A673 (cell line): ENCODE data around the gene JUP. TPM values are rescaled to one million over a fixed set of nuclear protein-coding genes. Genes with fewer than 3 reads are reported as not detected.

Experiments
- BruUV-seq: library from RNA; stranded (reverse); fragments of 400-500 nt; replicated peaks from 2 replicates; lab custom pipeline; 2021; lab: Mats Ljungman, UMichigan
- CTCF ChIA-PET: fragments of 300-600 bp; sonication (Branson Sonifier 250); formaldehyde crosslinking; loops from one replicate; lab custom pipeline; 2022; ENCODE audit warnings: antibody characterized with exemption; lab: Charles Lee
- POLR2A ChIA-PET: fragments of 300-600 bp; sonication (Branson Sonifier 250); formaldehyde crosslinking; loops from one replicate; lab custom pipeline; 2022; ENCODE audit warnings: antibody characterized with exemption; ENCODE audit not compliant: low non-redundant PET; lab: Charles Lee
- DNase-seq: peaks from one replicate; pipeline ENCODE4 v3.0.0-alpha.2; 2015; ENCODE audit warnings: low spot score
- H3K27ac ChIP-seq: fragments of 200-600 bp; sonication (generic); 2 replicates; pipeline ENCODE4 v1.5.1; 2016; ENCODE audit warnings: mixed run types, low read depth, mild to moderate bottlenecking, mixed read lengths, antibody characterized with exemption, low read length; ENCODE audit not compliant: poor library complexity, severe bottlenecking
- H3K27me3 ChIP-seq: fragments of 200-600 bp; sonication (generic); replicated peaks from 2 replicates; pipeline ENCODE4 v1.6.1; 2017; ENCODE audit warnings: mixed run types, low read depth, mild to moderate bottlenecking, mixed read lengths, antibody characterized with exemption, low read length; ENCODE audit not compliant: insufficient read depth, poor library complexity
- H3K36me3 ChIP-seq: fragments of 200-600 bp; sonication (generic); 2 replicates; pipeline ENCODE4 v1.6.1; 2016; ENCODE audit warnings: mixed run types, mild to moderate bottlenecking, mixed read lengths, antibody characterized with exemption, low read length; ENCODE audit not compliant: insufficient read depth, poor library complexity, severe bottlenecking
- H3K4me1 ChIP-seq: fragments of 200-600 bp; sonication (generic); 2 replicates; pipeline ENCODE4 v1.6.1; 2017; ENCODE audit warnings: mixed run types, mild to moderate bottlenecking, mixed read lengths, antibody characterized with exemption, low read length; ENCODE audit not compliant: insufficient read depth, poor library complexity, severe bottlenecking
- H3K4me3 ChIP-seq: fragments of 200-600 bp; sonication (generic); 2 replicates; pipeline ENCODE4 v1.5.1; 2016; ENCODE audit warnings: low read depth, mixed run types, mild to moderate bottlenecking, mixed read lengths, low read length; ENCODE audit not compliant: poor library complexity, severe bottlenecking
- H3K9me3 ChIP-seq: fragments of 200-600 bp; sonication (generic); 2 replicates; pipeline ENCODE4 v1.6.1; 2016; ENCODE audit warnings: mixed run types, low read depth, mild to moderate bottlenecking, mixed read lengths, antibody characterized with exemption, low read length; ENCODE audit not compliant: poor library complexity, severe bottlenecking
- EZH2 ChIP-seq: fragments of 200-600 bp; sonication (generic); IDR thresholded peaks from 2 replicates; pipeline ENCODE4 v1.6.1; 2017; ENCODE audit warnings: borderline replicate concordance, low read depth, mild to moderate bottlenecking, mixed read lengths, antibody characterized with exemption, low read length; ENCODE audit not compliant: poor library complexity, severe bottlenecking
- intact Hi-C: fragments of 100-400 bp; cut with micrococcal nuclease; formaldehyde crosslinking; loops from one replicate; pipeline ENCODE4 v1.10.0; 2022; ENCODE audit not compliant: unreplicated experiment
- total RNA-seq: library from RNA; stranded (reverse); gene quantifications from 2 replicates; pipeline ENCODE4 v1.2.3, GENCODE V29; 2021
- TF ChIP-seq, protein P1 (sequence below): fragments of 300-800, 200-600 bp; sonication (generic); conservative IDR thresholded peaks from 2 replicates; pipeline ENCODE4 v1.5.1; 2017; ENCODE audit warnings: low read depth, mild to moderate bottlenecking, antibody characterized with exemption, low read length, moderate library complexity, mixed read lengths

JUP gene
- total RNA-seq, 1 experiment from 2014 or later = 15.7 TPM

- intact Hi-C loops = loop anchor here (10.0 kb wide), 1 partner anchor 150 kb away; no protein-coding TSS in a partner anchor
- TF ChIP-seq, protein P1, sequence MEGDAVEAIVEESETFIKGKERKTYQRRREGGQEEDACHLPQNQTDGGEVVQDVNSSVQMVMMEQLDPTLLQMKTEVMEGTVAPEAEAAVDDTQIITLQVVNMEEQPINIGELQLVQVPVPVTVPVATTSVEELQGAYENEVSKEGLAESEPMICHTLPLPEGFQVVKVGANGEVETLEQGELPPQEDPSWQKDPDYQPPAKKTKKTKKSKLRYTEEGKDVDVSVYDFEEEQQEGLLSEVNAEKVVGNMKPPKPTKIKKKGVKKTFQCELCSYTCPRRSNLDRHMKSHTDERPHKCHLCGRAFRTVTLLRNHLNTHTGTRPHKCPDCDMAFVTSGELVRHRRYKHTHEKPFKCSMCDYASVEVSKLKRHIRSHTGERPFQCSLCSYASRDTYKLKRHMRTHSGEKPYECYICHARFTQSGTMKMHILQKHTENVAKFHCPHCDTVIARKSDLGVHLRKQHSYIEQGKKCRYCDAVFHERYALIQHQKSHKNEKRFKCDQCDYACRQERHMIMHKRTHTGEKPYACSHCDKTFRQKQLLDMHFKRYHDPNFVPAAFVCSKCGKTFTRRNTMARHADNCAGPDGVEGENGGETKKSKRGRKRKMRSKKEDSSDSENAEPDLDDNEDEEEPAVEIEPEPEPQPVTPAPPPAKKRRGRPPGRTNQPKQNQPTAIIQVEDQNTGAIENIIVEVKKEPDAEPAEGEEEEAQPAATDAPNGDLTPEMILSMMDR = no peak
- peak; percentile 66 for TF ChIP-seq EZH2
- ChIA-PET POLR2A (no interaction called here), CTCF (no interaction called here)
- no peak within 1 kb of the TSS for H3K27ac ChIP-seq
- H3K27me3 ChIP-seq = peaks cover 26% of the 10 kb centered on the region
- peak within 1 kb of the TSS; percentile 39 for H3K4me3 ChIP-seq
- H3K36me3 ChIP-seq = no peaks in the 10 kb centered on the region
- H3K9me3 ChIP-seq = no peaks in the 10 kb centered on the region
- no peaks in the 10 kb centered on the region for H3K4me1 ChIP-seq
- BruUV-seq = no TSS peak
- DNase-seq = peak; percentile 9
Measured at GRCh38 chr17:41734139-41734948, 52.2 kb downstream of the JUP start, which contains the start of gene HAP1. Gene HAP1, minus strand, starts transcription at chr17:41734643. Its CDS starts 9 bp downstream, at chr17:41734634.

DNA sequence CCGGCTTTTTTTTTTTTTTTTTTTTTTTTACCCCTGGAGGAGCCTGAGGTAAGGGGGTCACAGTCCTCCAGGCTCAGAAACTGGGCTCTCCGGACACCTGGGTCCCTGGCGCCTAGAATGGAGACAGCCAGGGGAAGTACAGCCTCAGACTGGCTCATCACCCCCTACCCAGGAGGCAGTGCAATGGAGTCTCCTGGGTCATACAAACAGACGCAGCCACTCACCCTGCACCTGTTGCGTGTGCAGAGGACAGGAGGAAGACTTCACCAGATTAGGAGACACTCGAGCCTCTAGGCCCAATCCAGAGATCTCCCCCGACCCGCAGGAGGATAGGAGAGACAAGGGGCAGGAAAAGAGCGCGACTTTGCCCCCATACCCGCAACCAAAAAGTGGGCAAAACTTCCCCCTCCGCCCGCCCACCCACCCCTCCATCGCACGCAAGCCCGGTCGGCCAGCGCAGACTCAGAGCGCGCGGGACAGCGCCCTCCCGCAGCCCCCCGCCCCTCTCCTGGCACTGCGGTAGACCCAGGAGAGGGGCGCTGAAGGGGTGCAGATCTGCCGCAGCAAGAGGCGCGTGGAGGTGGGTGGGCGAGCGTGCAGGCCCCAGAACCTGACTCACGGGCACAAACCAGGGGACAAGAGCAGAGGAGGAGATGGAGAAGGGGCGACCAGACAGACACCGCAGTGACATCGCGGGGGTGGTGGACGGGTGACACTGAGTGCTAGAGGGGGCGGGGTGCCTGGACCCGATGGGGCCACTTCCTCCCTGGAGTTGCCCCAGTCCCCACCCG, 53.0 kb downstream of the JUP start:
- Histone ChIP-seq H3K4me3 (peak overlapping the region; percentile 39), H3K27me3 (peaks cover 26% of the 10 kb centered on the region), H3K4me1 (no peaks in the 10 kb centered on the region), H3K9me3 (no peaks in the 10 kb centered on the region), H3K27ac (no peak overlapping the region), H3K36me3 (no peaks in the 10 kb centered on the region)
- intact Hi-C loops = loop anchor here (10.0 kb wide), 1 partner anchor 151 kb away; no protein-coding TSS in a partner anchor
- TF ChIP-seq, protein P1 = no peak
- TF ChIP-seq EZH2 = no peak
- BruUV-seq = no TSS peak
- no peak for DNase-seq
- ChIA-PET POLR2A (interaction anchor here (0.7 kb wide), 1 partner anchor 44 kb away, joined by 8 read pairs; no protein-coding TSS in a partner anchor), CTCF (no interaction called here)

GRCh38 chr17:41731836-41732235, 54.7 kb downstream of the JUP start:
- H3K4me3 ChIP-seq = no peak overlapping the region
- intact Hi-C loops = loop anchor here (10.0 kb wide), 1 partner anchor 153 kb away; no protein-coding TSS in a partner anchor
- no peaks in the 10 kb centered on the region for H3K36me3 ChIP-seq
- no TSS peak for BruUV-seq
- TF ChIP-seq, protein P1 = no peak
- TF ChIP-seq EZH2 = no peak
- no peak overlapping the region for H3K27ac ChIP-seq
- POLR2A ChIA-PET = no interaction called here
- H3K27me3 ChIP-seq = peaks cover 26% of the 10 kb centered on the region
- no peaks in the 10 kb centered on the region for H3K9me3 ChIP-seq
- CTCF ChIA-PET = no interaction called here
- H3K4me1 ChIP-seq = no peaks in the 10 kb centered on the region
- no peak for DNase-seq
